GM19463 (cell line): ENCODE results near the gene CFAP69.
A peak's percentile ranks its signal among the peaks of the same experiment; 100 is the strongest.
"Not testable (repeated sequence)": the region's sequence is repeated elsewhere in the genome, so short reads cannot be mapped to it uniquely, and the experiment has no call there.

Experiments used
- ATAC-seq: cut with Tn5 transposase; IDR thresholded peaks from one replicate; pipeline ENCODE4 v1.9.1; 2021; ENCODE audit warnings: mild to moderate bottlenecking, moderate library complexity; ENCODE audit not compliant: unreplicated experiment

The CFAP69 gene

GRCh38 chr7:90232430-90232829 is 12.5 kb upstream of the CFAP69 start:
- no peak for ATAC-seq

GRCh38 chr7:90233569-90233968 is 11.4 kb upstream of the CFAP69 start:
- no peak for ATAC-seq

- no peak for ATAC-seq
Observed at GRCh38 chr7:90236721-90237289, 8.2 kb upstream of the CFAP69 start.

GRCh38 chr7:90238022-90238421 is 7.0 kb upstream of the CFAP69 start:
- no peak for ATAC-seq

GRCh38 chr7:90238583-90238982 is 6.4 kb upstream of the CFAP69 start:
- peak; percentile 23 for ATAC-seq

- no peak for ATAC-seq
Observed at GRCh38 chr7:90239050-90239449, 5.9 kb upstream of the CFAP69 start.

GRCh38 chr7:90239625-90240228 is 5.2 kb upstream of the CFAP69 start:
- ATAC-seq, result no peak

- ATAC-seq, result peak; percentile 76
Observed at GRCh38 chr7:90242369-90243168, 2.4 kb upstream of the CFAP69 start.

GRCh38 chr7:90243556-90243955 is 1.4 kb upstream of the CFAP69 start:
- ATAC-seq, result no peak

GRCh38 chr7:90244565-90244908 is 437 bp upstream of the CFAP69 start:
- no peak for ATAC-seq

- no peak for ATAC-seq
Observed at GRCh38 chr7:90246171-90246570, 1.2 kb downstream of the CFAP69 start.

GRCh38 chr7:90248706-90249105 is 3.7 kb downstream of the CFAP69 start:
- no peak for ATAC-seq

GRCh38 chr7:90250601-90251303 is 5.8 kb downstream of the CFAP69 start:
- no peak for ATAC-seq

GRCh38 chr7:90251304-90251635 is 6.3 kb downstream of the CFAP69 start:
- no peak for ATAC-seq

GRCh38 chr7:90256011-90256410 is 11.0 kb downstream of the CFAP69 start:
- ATAC-seq, result not testable (repeated sequence)

GRCh38 chr7:90256778-90257177 is 11.8 kb downstream of the CFAP69 start:
- ATAC-seq, result no peak

GRCh38 chr7:90261441-90261840 is 16.5 kb downstream of the CFAP69 start:
- ATAC-seq, result no peak

- ATAC-seq, result peak; percentile 77
Observed at GRCh38 chr7:90262438-90262837, 17.5 kb downstream of the CFAP69 start.

GRCh38 chr7:90266808-90267207 is 21.8 kb downstream of the CFAP69 start:
- ATAC-seq, result no peak

GRCh38 chr7:90267263-90267858 is 22.4 kb downstream of the CFAP69 start:
- ATAC-seq, result no peak

- ATAC-seq, result no peak
Observed at GRCh38 chr7:90269163-90269562, 24.2 kb downstream of the CFAP69 start.
